NCI-H2107 (cell line): Measurements from ENCODE around the gene ANKRD2.
A peak's percentile ranks its signal among the peaks of the same experiment; 100 is the strongest.
"Not testable (repeated sequence)": the region's sequence is repeated elsewhere in the genome, so short reads cannot be mapped to it uniquely, and the experiment has no call there.

Source experiments
- DNase-seq: peaks from one replicate; lab custom pipeline; 2025; lab: John Stamatoyannopoulos, UW

Gene ANKRD2

DNA sequence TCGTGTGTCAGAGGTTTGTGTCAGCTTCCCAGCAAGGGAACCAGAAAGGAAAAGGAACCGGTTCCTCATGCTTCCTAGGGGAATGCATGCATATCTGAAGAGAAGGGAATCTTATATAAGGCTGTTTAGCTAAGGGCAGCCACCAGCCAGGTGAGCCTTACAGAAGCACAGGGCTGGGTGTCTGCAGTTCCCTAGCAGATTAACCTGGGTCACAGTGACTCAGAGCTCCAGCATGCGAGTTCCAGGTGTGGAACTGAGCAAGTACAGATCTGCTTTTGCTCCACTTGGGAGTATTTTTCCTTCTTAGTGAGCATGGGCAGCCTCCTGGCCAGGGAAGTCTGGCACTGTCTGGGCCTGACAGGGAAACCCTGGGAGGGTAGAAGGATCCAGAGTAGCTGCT is 957 bp upstream of the ANKRD2 start:
- no peak for DNase-seq

DNA sequence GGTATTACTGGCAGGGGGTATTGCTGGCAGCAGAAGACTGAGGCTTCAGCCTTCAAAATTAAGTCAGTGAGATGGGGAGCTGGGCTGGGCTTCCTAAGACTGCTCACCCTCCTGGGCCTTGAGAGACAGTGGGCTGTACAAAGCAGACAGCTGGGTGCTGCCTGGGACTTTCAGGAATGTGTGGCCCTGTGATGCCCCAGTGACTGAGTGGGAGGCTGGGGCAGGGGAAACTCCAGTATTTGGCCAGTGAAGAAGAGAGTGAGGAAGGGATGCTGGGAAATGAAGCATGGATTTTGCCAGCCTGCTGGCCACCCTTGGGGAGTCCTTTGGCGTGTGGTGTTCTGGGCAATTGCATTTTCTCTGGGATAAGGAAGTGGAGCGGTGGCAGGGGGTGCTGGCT is 442 bp downstream of the ANKRD2 start:
- DNase-seq, result no peak

- no peak for DNase-seq
Measured at GRCh38 chr10:97573672-97574071, 1.1 kb downstream of the ANKRD2 start.

DNA sequence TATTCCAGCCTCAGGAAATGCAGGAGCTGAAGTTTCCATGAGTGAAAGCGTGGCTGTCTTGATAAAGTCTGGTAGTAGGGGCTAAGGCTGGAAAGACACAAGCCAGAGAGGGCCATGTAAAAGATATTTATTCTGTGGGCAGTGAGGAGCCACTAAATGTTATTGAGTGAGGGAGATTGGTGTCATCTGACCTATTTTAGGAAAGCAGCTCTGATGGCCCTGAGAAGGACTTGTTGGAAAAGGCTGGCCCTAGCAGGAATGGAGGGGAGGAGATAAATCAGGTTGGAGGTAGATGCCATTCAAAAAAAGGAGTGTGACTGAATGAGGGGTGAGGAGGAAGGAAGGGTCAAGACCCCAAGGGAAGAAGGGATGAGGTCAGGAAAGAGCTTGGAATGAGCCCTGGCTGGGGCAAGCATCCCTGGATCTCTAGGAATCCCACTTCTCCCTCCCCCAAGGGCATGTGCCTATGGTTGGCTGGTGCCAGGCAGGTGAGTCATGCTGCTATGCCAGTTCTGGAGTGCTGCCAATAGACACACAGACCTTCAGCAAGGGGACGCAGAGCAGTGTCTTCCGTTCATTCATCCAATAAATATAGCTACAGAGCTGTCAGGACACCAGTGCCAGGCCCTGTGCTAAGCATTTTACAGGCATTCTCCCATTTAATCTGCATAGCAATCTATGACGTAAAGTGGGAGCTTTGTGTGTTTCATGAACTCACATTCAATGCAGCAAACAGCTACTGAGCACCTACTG is 2.0 kb downstream of the ANKRD2 start:
- DNase-seq, result peak; percentile 52

DNA sequence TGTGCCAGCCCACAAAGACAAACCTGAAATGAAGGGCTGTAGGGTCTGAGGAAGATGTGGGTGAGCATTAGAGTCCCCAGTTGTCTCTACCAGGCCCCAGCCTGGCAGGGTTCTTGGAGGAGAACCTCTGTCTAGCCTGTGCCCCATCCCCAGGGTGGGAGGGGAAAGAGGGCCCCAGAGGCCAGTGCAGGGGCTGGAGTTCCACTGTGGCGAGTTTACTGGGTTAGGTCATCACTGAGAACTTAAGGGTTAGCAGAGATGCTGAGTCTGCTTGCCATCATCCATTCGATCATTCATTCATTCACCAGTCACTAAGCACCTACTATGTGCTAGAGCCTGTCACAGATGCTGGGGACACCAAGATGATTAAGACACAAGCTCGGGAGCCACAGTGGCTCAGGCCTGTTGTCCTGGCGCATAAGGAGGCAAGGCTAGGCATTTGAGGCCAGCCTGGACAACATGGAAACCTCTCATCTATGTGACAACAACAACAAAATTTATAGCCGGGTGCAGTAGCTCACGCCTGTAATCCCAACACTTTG is 2.6 kb downstream of the ANKRD2 start:
- DNase-seq, result no peak

GRCh38 chr10:97576487-97576886 is 3.9 kb downstream of the ANKRD2 start:
- not testable (repeated sequence) for DNase-seq

- no peak for DNase-seq
Measured at GRCh38 chr10:97577701-97578100, 5.1 kb downstream of the ANKRD2 start.

GRCh38 chr10:97578171-97578844 is 5.7 kb downstream of the ANKRD2 start:
- no peak for DNase-seq

- DNase-seq, result no peak
Measured at GRCh38 chr10:97580421-97581367, 8.1 kb downstream of the ANKRD2 start.

DNA sequence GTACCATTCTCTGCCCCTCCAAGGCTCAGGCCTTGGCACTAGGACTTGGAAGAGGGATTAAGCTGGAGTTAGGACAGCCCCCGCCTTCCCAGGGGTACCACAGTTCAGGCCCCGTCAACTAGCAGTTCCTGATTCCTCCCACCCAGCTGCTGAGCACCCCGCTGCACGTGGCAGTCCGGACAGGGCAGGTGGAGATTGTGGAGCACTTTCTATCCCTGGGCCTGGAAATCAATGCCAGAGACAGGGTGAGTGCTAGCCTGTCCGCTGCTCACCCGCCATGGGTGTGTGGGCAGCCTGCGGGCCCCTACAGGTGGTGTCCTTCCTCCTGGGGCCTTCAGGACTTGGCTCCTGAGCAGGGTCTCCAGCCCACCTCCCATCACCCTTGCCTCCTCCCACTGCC is 9.6 kb downstream of the ANKRD2 start:
- no peak for DNase-seq

DNA sequence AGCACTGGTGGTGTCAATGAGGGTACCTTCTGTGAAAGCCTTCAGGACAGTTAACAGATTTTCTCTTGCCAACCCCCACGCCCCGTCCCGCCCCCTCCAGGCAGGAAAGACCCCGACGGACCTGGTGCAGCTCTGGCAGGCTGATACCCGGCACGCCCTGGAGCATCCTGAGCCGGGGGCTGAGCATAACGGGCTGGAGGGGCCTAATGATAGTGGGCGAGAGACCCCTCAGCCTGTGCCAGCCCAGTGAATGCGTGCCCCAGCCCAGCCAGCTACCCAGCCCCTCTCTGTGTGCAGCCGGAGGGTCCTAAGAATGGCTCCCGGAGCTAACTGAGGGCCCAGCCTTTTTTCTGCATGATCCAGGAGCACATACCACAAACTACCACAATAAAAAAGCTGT is 10.9 kb downstream of the ANKRD2 start:
- DNase-seq, result no peak

DNA sequence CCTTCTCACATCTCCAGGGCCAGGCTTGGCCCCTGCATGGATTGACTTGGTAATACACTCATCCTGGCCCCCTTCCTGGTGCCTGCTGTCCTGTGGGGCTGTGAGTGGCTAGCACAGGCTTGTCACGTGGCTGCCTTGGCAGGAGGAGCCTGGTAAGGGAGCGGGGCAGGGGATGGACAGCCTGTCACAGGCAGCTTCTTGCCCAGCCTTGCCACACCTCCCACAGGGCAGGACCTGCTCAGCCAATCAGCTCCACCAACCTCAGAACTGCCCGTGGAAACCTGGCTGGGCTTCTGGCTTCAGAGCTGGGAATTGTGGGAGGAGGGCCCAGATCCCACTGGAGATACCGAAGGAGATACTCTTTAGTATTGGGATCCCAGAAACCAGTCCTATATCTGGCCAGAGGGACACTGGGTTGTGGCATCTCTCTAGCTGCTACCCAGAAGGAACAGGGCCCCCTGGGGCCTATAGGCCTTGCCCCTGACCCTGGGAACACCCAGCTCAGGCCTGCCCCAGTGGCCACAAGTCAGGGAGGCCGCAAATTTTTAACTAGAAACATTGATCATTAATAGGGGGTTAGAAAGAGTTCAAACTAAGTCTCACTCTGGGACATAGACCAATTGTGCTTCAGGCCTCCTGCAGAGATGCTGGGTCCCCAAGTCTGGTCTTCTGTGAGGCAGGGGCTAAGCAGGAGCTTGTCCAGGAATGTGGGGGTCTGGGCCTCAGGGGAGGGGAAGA is 11.7 kb downstream of the ANKRD2 start, which contains the start of gene HOGA1:
Gene HOGA1, plus strand, starts transcription at position 330 of the 738 bp plus-strand sequence. Its CDS starts 315 bp downstream, at position 645.
- no peak for DNase-seq

DNA sequence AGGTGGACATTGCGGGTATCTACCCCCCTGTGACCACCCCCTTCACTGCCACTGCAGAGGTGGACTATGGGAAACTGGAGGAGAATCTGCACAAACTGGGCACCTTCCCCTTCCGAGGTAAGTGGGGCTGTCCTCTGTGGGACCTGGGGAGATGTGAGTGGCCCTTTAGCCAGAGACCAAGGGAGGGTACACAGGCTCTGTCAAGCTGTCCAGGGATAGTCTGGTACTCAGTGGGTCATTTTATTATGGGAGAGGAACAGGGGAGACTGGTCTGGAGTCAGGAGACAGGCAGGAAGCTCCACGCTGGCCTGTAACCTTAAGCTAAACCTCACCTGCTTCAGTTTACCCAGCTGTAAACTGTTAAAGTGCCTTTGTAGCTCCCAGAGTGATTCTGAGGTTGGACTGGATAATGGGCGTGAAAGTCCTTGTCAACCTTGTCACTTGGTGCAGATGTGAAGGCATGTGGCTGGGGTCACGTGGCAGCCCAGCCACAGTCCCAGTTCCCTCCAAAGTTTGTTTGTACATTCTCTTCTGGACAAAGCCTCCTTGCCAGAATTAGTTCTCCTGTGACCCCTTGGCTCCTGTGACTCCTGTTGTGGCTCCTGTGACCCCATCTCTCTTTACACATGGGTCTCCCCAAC is 12.3 kb downstream of the ANKRD2 start:
- DNase-seq, result no peak

DNA sequence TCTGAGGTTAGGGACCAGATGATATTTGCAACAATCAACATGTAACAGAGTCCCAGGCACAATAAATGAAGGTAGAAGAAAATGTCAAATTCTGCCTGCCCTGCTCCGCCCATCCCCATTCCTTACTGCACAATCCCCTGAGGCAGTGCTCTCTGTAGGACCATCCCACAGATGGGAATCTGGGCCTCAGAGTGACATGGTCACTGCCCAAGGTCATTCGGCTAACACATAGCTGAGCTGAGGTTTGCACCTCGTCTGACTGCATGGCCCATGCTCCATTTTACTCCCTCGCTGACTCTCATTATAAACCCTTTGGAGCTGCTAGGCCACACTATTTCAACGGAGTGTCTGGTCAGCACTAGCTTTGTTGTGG is 12.8 kb downstream of the ANKRD2 start:
- DNase-seq, result no peak

DNA sequence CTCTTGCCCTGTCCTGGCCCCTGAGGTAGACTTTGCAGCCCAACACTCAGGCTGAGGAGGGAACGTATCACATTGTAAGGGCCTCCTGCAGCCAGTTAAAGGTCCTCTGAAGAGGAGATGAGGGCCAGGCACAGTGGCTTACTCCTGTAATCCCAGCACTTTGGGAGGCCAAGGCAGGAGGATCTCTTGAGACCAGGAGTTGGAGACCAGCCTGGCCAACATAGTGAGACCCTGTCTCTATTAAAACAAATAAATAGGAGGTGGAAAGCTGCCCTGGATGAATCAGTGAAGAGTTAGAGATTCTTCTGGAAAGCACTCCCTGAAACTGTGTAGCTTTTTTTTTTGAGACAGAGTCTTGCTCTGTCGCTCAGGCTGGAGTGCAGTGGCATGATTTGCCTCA is 14.6 kb downstream of the ANKRD2 start:
- DNase-seq, result no peak

DNA sequence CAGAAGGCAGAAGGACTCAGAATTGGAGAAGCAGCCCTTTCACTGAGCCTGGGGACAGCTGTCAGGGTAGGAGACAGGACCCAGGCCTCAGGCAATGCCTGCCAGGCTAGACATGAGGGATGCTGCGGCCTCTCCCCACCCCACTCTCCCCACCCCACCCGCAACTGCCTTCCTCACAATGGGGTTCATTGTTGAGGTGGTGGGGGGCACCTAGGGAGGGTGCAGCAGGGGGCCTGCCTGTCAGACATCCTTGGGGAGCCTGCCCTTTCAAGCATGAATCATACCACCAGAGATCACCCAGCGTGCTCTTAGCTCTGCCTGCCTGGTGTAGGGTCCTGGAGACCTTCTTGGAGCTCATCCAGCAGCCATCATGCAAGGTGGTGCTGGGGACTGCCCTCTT is 16.9 kb downstream of the ANKRD2 start, which contains the start of gene C10orf62:
Gene C10orf62, plus strand, starts transcription at position 243 of the 400 bp plus-strand sequence. CDS start 177 bp downstream, outside the sequence.
- no peak for DNase-seq

GRCh38 chr10:97590082-97590747 is 17.6 kb downstream of the ANKRD2 start:
- no peak for DNase-seq

- no peak for DNase-seq
Measured at GRCh38 chr10:97590748-97591495, 18.3 kb downstream of the ANKRD2 start.

DNA sequence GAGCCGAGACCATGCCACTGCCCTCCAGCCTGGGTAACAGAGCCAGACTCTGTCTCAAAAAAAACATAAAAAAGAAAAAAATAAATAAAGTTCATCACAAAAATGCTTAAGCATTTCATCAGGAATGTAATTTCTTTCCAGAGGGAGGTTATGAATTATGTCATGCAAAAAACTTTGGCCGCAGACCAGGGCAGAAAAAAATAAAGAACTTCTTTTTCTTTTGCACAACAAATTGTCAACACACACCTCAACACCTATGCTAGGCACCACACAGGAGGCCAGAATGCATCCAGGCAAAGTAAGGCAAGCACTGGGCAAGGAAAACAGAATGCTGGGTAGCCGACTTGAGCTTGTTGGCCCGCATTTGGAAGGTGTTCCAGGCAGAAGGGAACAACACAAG is 20.8 kb downstream of the ANKRD2 start:
- no peak for DNase-seq
